T-helper 2 cell treated with Interferon-gamma antibody and Interleukin-4, amounts not matched to agents 5 μg/mL and 100 μg/mL, for 36 hours (primary cell): ENCODE measurements around the gene DPPA4.

ENCODE experiments used
- DNase-seq: peaks from one replicate; pipeline ENCODE4 v3.0.0; 2021; ENCODE audit warnings: low spot score
- H3K27ac Mint-ChIP-seq: one replicate; pipeline ENCODE4 v1.8.0; 2021; ENCODE audit warnings: mild to moderate bottlenecking, mixed read lengths
- H3K27me3 Mint-ChIP-seq: one replicate; pipeline ENCODE4 v1.8.0; 2021; ENCODE audit warnings: low read depth, mixed read lengths
- H3K36me3 Mint-ChIP-seq: one replicate; pipeline ENCODE4 v1.8.0; 2021; ENCODE audit warnings: low read depth, mixed read lengths
- H3K4me1 Mint-ChIP-seq: one replicate; pipeline ENCODE4 v1.8.0; 2021; ENCODE audit warnings: low read depth, mixed read lengths
- H3K4me3 Mint-ChIP-seq: one replicate; pipeline ENCODE4 v1.8.0; 2022; ENCODE audit warnings: mild to moderate bottlenecking, moderate library complexity, mixed read lengths
- H3K9me3 Mint-ChIP-seq: one replicate; pipeline ENCODE4 v1.8.0; 2021; ENCODE audit warnings: mixed read lengths

The DPPA4 gene

DNA sequence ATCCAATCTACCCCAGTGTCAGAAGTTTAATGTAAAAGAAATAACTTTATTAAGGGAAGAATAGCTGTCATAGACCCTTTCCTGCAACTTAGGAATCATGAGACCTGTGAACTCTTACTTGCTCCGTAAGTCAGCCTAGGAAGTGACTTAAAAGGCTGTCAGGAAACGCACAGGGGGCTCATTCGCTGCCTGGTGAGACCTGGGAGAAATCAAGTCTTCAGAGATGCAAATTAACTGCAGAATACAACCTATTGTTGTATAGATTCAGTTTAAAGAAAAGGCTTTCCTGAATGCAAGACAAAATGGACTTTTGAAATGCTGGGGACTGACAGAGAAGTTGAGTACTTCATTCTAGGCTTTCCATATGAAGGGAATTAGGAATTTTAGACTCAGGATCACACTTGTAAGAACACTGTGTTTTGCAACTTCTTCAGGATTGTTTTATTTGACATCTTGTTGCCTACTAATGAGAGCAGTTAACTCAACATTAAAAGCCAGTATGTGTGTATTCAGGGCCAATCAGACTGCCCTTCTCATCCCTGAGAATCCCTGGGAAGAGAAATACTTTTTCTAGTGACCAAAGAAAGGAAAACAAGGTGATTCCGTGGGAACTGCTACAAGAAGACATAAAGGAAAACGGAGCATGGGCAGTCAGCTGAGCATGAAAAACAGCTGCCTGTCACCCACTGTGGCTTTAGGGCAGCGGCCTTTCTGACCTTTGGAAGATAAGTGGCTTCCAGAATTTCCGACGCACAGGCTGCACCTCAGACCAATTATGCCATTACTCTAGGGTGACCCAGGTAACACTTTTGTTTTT lies 18.5 kb upstream of the DPPA4 start:
- Mint-ChIP-seq H3K27ac (no peak overlapping the region), H3K4me1 (no peaks in the 10 kb centered on the region), H3K27me3 (peaks cover 2% of the 10 kb centered on the region), H3K9me3 (no peaks in the 10 kb centered on the region), H3K36me3 (no peaks in the 10 kb centered on the region), H3K4me3 (no peak overlapping the region)
- no peak for DNase-seq

DNA sequence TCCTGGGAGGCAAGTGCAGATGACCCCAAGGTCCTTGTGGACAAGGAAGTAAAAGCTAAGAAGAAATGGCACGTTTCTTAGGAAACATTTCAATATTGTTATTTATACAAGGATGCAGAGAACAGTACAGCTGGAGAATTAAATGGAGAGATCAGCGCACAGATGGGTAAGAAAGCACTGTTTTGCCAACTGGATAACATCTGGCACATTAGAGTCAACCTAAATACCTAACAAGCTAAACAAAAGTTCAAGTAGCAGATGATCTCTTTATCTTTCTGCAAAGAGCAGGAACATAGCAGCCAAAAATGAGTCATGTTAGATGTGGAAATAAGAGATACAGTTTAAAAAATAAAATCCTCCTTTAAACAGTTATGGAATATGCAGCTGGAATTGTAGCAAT lies 15.7 kb upstream of the DPPA4 start:
- no peaks in the 10 kb centered on the region for H3K4me1 Mint-ChIP-seq
- H3K9me3 Mint-ChIP-seq = no peaks in the 10 kb centered on the region
- no peak for DNase-seq
- H3K36me3 Mint-ChIP-seq = no peaks in the 10 kb centered on the region
- no peak overlapping the region for H3K4me3 Mint-ChIP-seq
- no peak overlapping the region for H3K27ac Mint-ChIP-seq
- peaks cover 2% of the 10 kb centered on the region for H3K27me3 Mint-ChIP-seq

DNA sequence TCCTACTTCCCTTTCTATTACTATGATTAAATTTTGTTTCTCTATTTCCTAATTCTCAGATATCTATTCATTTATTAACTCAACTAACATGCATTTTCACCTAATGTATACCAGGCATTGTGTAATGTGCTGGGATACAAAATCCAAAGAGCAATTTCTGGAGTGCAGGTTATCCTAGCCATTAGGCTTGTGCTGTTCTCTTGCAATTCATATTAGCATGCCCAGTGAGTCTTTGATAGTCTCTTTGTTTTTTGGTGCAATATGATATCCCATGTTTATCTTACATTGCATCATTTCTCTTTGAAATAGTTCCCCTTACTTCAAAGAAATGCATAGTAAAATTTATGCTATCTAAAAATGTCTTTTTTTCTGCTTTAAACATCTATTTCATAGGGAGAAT lies 13.9 kb upstream of the DPPA4 start:
- Mint-ChIP-seq H3K4me3 (no peak overlapping the region), H3K4me1 (no peaks in the 10 kb centered on the region)

DNA sequence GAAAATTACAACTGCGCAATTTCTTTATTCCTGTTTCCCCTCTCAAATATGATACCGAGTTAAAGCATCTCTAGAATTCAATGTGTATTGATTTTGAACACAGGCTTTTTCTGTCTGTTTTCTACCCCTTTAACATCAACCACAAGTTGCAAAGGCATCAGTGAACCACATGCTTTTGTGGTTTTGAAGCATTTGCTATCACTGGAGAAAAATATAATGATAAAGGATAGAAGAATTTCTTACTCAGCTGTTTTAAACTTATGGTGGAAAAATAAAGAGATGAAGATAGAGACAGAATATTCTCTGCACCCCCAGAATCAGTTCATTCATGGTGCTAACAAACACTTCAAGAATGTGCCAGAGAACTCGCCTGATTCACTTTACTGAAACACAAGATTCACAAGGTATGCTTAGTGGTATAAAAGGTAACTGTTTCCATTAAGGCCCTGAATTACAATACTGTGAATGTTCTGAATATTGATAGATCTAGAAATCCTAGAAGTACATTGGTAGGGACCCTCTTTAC lies 9.5 kb upstream of the DPPA4 start:
- Mint-ChIP-seq H3K4me1 (no peaks in the 10 kb centered on the region), H3K9me3 (no peaks in the 10 kb centered on the region), H3K4me3 (no peak overlapping the region), H3K36me3 (no peaks in the 10 kb centered on the region), H3K27me3 (no peaks in the 10 kb centered on the region), H3K27ac (no peak overlapping the region)
- no peak for DNase-seq

More for the DNA sequence above, 13.9 kb upstream of the DPPA4 start:
- Mint-ChIP-seq H3K27ac (no peak overlapping the region), H3K27me3 (no peaks in the 10 kb centered on the region), H3K36me3 (no peaks in the 10 kb centered on the region), H3K9me3 (no peaks in the 10 kb centered on the region)
- DNase-seq = no peak

DNA sequence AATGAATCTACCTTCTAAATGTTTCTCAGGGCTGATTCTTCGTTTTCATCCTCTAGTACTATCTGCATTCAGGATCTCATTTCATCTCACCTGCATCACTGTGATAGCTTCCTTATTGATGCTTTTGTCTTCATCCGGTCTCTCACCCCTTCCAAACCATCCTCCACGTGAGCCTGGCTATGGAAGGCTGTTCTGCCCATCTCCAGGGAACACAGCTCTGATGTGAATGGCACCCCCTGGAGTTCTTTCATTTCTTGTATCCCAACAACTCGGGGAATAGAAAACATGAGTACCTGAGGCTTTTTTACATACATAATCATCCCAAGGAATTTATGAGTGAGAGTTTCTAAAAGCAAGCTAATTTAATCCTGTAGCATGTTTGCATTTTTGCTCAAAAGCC lies 8.8 kb upstream of the DPPA4 start:
- no peak for DNase-seq
- H3K27ac Mint-ChIP-seq = no peak overlapping the region
- no peaks in the 10 kb centered on the region for H3K9me3 Mint-ChIP-seq
- no peaks in the 10 kb centered on the region for H3K27me3 Mint-ChIP-seq
- H3K36me3 Mint-ChIP-seq = no peaks in the 10 kb centered on the region
- H3K4me1 Mint-ChIP-seq = no peaks in the 10 kb centered on the region
- H3K4me3 Mint-ChIP-seq = no peak overlapping the region

DNA sequence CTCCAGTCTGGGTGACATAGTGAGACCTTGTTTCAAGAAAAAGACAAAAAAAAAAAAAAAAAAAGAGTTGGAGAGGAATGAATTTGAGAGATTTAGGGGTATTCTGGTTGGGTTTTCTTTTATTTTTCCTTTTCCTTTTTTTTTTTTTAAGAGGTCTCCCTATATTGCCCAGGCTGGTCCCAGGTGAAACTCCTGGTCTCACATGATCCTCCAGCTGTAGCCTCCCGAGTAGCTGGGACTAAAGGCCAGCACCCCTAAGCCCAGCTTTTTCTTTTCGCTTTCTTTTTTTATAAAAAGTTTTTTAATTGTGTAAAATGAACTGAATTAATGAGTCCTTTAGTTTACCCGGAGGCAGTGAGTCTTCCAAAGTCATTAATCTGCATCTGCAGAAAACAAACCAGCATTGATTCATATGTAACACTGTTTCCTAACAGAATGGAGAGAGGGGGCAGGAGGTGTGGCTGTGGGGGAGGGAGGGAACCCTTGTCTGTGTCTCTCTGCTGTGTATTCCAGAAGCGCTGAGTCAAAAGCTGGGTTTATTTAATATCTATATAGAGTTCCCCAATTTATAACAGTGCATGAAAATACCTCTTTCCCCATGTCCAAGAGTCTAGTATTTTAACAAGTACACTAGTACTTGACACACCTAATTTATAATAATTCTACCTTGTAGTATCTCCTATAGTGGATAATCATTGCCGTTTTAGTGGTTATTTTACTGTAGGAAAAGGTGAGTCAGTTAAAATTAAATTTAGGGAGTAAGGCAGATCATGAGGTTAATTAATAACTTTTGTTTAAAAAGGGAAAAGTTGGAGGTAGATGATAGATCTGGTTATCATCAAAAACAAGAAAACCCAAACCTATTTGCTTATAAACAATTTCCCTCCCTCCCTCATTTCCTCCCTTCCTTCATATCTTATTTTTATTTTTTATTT lies 2.6 kb upstream of the DPPA4 start:
- Mint-ChIP-seq H3K4me1 (no peaks in the 10 kb centered on the region), H3K4me3 (no peak overlapping the region), H3K36me3 (peaks cover 3% of the 10 kb centered on the region), H3K9me3 (no peaks in the 10 kb centered on the region), H3K27me3 (peaks cover 33% of the 10 kb centered on the region), H3K27ac (no peak overlapping the region)
- no peak for DNase-seq

DNA sequence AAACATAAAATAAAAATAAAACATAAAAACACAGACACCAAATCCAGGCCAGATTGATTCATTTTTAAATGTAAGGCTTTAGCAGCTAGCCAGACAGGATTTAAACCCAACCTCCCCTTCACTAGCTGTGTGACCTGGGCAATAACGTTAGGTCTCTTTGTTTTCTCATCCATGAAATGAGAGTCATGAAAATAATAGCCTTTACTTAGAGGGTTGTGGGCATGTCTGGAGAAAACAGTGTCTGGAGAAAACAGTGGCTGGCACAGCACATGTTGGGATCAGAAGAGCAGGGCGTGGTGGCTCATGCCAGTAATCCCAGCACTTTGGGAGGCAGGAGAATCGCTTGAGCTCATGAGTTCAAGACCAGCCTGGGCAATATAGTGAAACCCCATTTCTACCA lies 1.9 kb upstream of the DPPA4 start:
- H3K36me3 Mint-ChIP-seq = peaks cover 3% of the 10 kb centered on the region
- H3K9me3 Mint-ChIP-seq = no peaks in the 10 kb centered on the region
- DNase-seq = no peak
- H3K4me3 Mint-ChIP-seq = no peak overlapping the region
- H3K27ac Mint-ChIP-seq = no peak overlapping the region
- peaks cover 37% of the 10 kb centered on the region for H3K27me3 Mint-ChIP-seq
- no peaks in the 10 kb centered on the region for H3K4me1 Mint-ChIP-seq

DNA sequence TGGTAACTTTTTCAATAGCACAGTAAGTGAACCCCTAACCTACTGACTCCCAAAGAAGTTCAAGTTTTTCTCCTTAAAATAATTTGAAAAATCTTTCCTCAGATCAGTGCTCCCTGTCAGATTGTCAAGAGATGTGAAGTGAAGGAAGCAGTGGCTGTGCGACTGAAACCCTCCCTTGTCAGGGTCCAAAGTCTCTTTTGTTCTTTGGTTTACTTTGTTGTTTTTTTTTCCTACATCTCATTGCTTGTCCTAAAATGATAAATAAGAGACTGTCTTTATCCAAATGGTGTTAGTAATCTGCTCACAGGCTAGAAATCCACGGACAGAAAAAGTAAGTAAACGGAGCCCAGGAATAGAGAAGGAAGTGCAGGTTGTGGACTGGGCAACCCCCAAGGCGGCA lies 976 bp upstream of the DPPA4 start:
- Mint-ChIP-seq H3K27me3 (peaks cover 37% of the 10 kb centered on the region), H3K4me1 (no peaks in the 10 kb centered on the region), H3K27ac (no peak overlapping the region), H3K36me3 (peaks cover 3% of the 10 kb centered on the region), H3K4me3 (no peak overlapping the region), H3K9me3 (no peaks in the 10 kb centered on the region)
- no peak for DNase-seq

DNA sequence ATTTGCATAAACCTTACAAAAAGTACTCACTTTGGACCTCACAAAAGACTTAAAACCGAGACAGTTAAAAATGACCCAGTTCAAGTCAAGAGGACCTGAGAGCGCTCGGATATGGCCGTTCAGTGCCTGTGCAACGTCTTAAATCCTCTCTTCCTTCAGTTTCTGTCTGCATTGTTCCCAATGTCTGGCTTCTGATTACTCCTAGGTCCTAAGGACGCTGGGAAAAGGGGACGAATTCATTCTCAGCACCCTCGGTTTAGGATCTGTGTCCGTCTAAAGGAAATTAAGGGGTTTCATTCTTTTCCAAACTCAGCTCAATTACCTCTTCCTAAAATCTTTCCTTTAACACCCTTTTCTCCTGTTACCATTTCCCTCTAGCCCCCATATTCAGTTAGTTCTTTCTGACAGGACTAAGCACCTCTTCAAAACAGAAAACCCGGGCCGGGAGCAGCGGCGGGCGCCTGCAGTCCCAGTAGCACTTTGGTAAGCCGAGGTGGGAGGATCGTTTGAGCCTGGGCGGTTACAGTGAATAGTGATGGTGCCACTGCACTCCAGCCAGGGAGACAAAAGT lies 970 bp downstream of the DPPA4 start:
- peaks cover 3% of the 10 kb centered on the region for H3K36me3 Mint-ChIP-seq
- no peaks in the 10 kb centered on the region for H3K9me3 Mint-ChIP-seq
- H3K27ac Mint-ChIP-seq = no peak overlapping the region
- H3K27me3 Mint-ChIP-seq = peaks cover 37% of the 10 kb centered on the region
- no peak for DNase-seq
- no peaks in the 10 kb centered on the region for H3K4me1 Mint-ChIP-seq
- H3K4me3 Mint-ChIP-seq = peak overlapping the region; percentile 64

DNA sequence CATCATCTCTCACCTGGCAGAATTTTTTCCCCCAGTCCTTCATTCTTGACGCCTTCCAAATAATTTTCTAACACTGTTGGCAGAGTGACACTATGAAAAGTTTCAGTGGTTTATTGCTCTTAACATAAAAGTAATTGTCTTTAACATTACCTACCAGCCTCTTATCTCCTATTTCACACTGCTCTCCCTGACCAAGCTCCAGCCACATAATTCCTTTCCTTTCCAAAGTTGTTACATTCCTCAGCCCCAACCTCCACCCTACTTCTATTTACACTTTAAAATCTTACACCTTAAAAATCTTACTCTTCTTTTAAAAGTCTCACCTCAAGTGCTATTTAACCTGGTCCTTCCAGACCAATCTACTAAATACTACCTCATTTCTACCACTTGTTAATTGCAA lies 2.8 kb downstream of the DPPA4 start:
- no peak overlapping the region for H3K27ac Mint-ChIP-seq
- H3K36me3 Mint-ChIP-seq = peaks cover 3% of the 10 kb centered on the region
- no peaks in the 10 kb centered on the region for H3K4me1 Mint-ChIP-seq
- H3K27me3 Mint-ChIP-seq = peaks cover 37% of the 10 kb centered on the region
- H3K9me3 Mint-ChIP-seq = no peaks in the 10 kb centered on the region
- no peak overlapping the region for H3K4me3 Mint-ChIP-seq
- no peak for DNase-seq

DNA sequence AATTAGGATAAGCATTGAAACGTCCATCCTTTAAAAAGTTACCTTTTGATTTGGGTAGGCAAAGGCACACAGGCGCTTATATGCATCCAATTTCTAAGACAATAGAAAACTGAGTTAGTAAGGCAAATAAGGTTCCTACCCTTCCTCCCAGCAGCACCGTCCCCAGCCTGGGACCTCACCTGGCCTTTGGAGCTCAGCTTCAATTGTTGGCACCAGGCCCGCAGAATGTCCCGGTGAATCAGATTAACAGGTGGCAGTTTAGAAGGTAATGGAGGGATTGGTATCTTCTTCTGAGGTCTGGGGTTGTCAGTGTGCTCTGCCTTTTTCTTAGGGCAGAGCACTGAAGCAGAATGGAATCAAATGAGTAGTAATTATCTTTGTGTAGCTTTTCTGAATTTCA lies 5.7 kb downstream of the DPPA4 start:
- Mint-ChIP-seq H3K27me3 (peaks cover 15% of the 10 kb centered on the region), H3K27ac (no peak overlapping the region)

DNA sequence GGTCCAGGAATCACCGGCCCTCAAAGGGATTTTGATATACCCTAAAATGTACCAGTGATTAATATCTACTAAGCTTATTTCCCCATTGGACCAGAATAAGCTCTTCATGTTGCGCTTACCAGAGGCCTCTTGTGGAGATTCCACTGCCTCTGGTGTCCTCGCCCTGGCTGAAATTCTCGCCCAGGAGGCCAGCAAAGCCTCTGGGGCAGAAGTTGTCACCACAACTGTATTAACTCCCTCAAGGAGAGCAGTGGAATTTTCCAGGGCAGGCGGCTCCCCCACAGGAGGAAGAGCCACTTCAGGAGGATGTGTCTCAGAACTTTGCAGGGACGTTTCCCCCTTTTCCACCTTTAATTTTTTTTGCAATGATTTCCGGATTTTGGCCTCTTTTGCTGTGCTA lies 6.9 kb downstream of the DPPA4 start:
- Mint-ChIP-seq H3K36me3 (no peaks in the 10 kb centered on the region), H3K4me3 (no peak overlapping the region), H3K4me1 (no peaks in the 10 kb centered on the region)

More for the DNA sequence above, 5.7 kb downstream of the DPPA4 start:
- no peak for DNase-seq
- H3K9me3 Mint-ChIP-seq = no peaks in the 10 kb centered on the region
- no peaks in the 10 kb centered on the region for H3K36me3 Mint-ChIP-seq
- H3K4me3 Mint-ChIP-seq = no peak overlapping the region
- no peaks in the 10 kb centered on the region for H3K4me1 Mint-ChIP-seq

DNA sequence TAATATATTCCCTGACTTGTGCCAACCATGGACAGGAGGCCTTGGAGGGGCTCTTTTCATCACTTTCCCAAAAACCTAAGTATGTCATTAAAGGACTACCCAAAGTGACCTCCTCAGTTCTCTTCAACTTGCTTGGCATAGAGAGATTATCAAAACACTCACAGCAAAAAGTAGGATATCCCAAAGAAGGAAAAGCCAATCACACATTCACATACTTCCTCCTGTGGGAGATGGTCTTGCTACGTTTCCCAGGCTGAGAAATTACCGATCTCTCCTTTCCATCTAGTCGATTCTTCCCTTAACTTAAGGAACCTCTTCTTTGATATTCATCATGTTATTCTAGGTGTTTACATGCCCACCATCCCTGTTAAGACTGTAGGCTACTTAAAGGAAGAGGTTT lies 9.1 kb downstream of the DPPA4 start:
- H3K27me3 Mint-ChIP-seq = no peaks in the 10 kb centered on the region
- no peak for DNase-seq
- H3K4me3 Mint-ChIP-seq = no peak overlapping the region
- no peaks in the 10 kb centered on the region for H3K9me3 Mint-ChIP-seq
- H3K36me3 Mint-ChIP-seq = no peaks in the 10 kb centered on the region
- H3K27ac Mint-ChIP-seq = no peak overlapping the region
- no peaks in the 10 kb centered on the region for H3K4me1 Mint-ChIP-seq

More for the DNA sequence above, 6.9 kb downstream of the DPPA4 start:
- no peak for DNase-seq
- Mint-ChIP-seq H3K9me3 (no peaks in the 10 kb centered on the region), H3K27ac (no peak overlapping the region), H3K27me3 (peaks cover 6% of the 10 kb centered on the region)

DNA sequence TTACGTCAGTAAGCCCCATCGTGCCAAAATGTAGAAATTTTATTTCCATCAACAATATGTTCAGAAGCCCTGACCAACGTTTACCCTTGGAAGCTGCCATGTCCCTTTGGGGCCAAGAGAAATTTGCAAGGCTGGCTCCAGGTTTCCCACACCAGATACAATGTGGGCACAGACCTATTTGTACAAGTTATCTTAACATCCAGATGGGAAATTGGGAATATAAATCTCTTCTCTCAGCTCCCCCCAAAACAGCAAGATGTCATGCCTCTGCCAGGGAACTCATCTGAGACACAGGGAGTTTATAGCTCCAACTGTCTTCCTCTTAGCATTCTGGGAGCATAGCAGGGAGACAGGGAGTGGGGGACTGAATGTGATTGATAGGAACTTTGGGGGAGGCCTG lies 11.7 kb downstream of the DPPA4 start:
- no peak for DNase-seq
- H3K27me3 Mint-ChIP-seq = no peaks in the 10 kb centered on the region
- no peak overlapping the region for H3K27ac Mint-ChIP-seq
- no peak overlapping the region for H3K4me3 Mint-ChIP-seq
- no peaks in the 10 kb centered on the region for H3K36me3 Mint-ChIP-seq
- no peaks in the 10 kb centered on the region for H3K9me3 Mint-ChIP-seq
- no peaks in the 10 kb centered on the region for H3K4me1 Mint-ChIP-seq
